HG03039 (cell line): ENCODE data around the gene INPP5F.
"Not testable (repeated sequence)": the region's sequence is repeated elsewhere in the genome, so short reads cannot be mapped to it uniquely, and the experiment has no call there.

Experiments
- ATAC-seq: cut with Tn5 transposase; IDR thresholded peaks from one replicate; pipeline ENCODE4 v1.9.1; 2021; ENCODE audit warnings: mild to moderate bottlenecking, moderate library complexity; ENCODE audit not compliant: unreplicated experiment

The INPP5F gene

GRCh38 chr10:119740096-119740495 is 14.2 kb downstream of the INPP5F start:
- ATAC-seq: no peak

- ATAC-seq: no peak
These were observed 17.2 kb downstream of the INPP5F start for GRCh38 chr10:119742947-119743648.

GRCh38 chr10:119747940-119748339 is 22.1 kb downstream of the INPP5F start:
- no peak for ATAC-seq

DNA sequence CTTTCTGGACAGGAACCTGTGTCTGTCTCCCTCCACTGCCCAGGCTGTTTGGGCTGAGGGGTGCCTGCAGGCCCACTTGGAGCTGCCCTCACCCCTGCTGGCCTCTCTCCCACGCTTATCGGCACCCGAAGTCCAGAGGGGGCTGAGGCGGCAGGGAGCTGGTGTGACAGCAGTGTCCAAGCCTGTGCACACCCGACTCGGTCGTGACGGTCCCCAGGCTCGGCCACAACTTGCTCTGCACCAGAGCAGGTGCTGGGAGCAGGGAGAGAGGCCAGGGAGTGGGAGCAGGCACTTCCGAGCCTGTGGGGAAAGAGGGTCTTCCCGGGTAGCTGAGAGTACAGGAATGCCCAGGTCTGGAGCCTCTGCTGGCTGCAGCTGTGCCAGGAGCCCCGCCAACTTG is 23.0 kb downstream of the INPP5F start:
- ATAC-seq: no peak

DNA sequence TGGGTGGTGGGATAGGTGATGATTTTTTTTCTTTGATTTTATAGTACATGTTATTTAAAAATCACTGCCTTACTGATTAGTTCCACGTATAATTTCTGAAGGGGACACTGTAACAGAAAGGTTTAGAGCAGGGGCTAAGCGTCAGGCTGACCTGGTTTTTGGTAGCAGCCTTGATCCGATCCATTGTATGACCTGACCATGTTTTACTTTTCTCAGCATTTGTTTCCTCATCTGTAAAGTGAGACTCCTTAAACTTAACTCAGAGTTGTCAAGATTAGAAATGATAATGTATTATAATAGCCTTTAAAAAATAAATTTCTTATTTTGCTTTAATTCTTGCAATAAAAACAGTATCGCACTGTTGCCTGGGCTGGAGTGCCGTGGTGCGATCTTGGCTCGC is 23.6 kb downstream of the INPP5F start:
- ATAC-seq: no peak

- ATAC-seq: peak; percentile 72
These were observed 24.8 kb downstream of the INPP5F start for GRCh38 chr10:119750391-119751230.

GRCh38 chr10:119753309-119753708 is 27.5 kb downstream of the INPP5F start:
- no peak for ATAC-seq

- no peak for ATAC-seq
These were observed 28.2 kb downstream of the INPP5F start for GRCh38 chr10:119754085-119754484.

- no peak for ATAC-seq
These were observed 29.1 kb downstream of the INPP5F start for GRCh38 chr10:119754936-119755335.

- no peak for ATAC-seq
These were observed 29.6 kb downstream of the INPP5F start for GRCh38 chr10:119755446-119755845.

DNA sequence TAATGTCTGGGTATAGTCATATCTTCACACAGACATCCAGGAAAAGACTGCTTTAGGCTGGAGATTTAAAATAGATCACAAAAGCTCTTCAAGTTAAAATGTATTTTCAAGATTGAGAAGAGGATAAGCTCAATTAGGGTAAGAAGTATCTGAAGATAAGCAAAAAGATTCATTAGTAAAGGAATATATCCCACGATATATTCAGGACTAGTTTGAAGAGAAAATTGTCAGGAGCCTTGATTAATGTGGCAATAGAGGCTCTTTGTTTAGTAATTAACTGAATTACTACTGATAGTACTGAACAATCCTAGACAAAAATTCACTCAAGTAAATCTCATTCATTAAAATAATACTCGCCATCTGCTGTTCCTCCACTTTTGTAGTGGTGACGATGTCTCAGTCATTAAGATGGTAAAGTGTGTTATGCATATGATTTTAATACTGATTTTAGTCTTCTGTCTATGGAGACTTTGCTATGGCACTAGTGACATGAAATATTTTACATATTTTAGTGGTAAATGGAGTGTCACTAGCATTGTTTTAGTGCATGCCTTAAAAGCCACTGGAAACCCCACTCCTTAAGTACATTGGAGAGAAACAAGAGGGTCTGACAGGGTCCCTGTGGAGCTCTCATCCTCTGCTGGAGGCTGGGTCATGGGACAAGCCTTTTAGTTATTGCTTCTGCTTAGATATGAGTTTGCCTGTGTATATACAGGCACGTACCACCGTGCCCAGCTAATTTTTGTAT is 32.8 kb downstream of the INPP5F start:
- ATAC-seq: no peak

- no peak for ATAC-seq
These were observed 34.0 kb downstream of the INPP5F start for GRCh38 chr10:119759832-119760231.

DNA sequence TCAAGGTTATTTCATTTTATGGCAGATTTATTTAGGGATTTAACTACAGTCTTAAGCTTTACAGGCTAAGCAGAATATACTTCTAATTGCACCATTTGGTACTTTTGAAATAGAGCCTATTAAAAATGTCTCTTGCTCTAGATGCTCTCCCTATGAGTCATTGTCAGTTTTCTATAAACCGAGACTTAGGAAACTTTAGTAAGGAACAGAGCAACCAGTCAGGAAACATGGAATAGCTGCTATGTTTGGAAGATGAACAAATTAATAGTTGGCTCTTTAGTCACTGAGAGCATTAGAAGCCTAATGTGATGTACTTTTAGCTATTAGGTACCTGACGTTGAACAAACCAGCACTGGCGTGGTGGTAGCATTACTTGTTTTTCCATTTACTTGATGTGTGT is 35.3 kb downstream of the INPP5F start:
- ATAC-seq: no peak

- no peak for ATAC-seq
These were observed 36.2 kb downstream of the INPP5F start for GRCh38 chr10:119762035-119762434.

GRCh38 chr10:119762805-119763798 is 37.3 kb downstream of the INPP5F start:
- no peak for ATAC-seq

DNA sequence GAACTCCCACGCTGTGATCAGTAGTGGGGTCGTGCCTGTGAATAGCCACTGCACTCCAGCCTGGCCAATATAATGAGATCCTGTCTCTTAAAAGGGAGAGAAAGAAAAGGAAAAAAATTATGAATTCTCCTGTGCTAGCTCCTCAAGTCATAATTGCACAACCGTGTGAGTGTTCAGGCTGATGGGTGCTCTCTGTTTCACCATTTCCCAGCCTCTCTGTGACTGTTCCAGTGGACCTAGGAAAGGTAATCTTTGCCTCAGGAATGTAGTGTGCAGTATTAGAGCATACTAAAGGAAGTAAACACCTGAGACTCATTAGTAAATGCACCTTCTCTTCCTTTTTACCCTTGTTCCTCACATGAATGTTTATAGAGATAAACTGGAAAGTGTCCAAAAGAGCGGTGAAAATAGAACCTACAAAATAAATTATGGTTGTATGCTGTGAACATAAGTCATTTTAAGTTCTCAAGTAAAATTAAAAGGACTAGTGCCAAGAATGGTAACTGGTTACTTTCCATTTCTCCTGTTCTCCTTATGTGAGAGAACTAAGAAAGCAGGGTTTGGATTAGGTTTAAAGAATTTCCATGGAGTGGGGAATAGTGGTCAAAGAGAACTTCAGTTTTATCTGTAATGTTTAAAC is 42.7 kb downstream of the INPP5F start:
- ATAC-seq: no peak

DNA sequence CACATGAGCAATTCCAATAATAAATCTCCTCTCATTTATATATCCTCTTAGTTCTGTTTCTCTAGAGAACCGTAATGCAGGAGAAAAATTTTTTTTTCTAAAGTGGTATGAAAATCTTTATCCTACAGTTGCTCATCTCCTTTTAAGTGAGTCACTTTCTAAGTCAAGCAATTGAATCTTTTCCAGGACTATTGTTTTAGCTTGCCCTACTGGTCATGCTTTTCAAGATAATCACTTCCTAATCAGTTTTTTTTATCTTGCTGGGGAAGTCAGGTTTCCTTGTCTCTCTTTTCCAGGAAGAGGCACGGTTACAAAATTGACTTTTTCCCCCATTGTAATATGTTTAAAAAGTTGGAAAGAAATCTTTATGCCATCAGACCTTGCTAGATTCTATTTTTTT is 44.0 kb downstream of the INPP5F start:
- ATAC-seq: no peak

GRCh38 chr10:119770928-119771327 is 45.1 kb downstream of the INPP5F start:
- no peak for ATAC-seq

- no peak for ATAC-seq
These were observed 46.5 kb downstream of the INPP5F start for GRCh38 chr10:119772334-119772733.

GRCh38 chr10:119773041-119773440 is 47.2 kb downstream of the INPP5F start:
- not testable (repeated sequence) for ATAC-seq
